NOMO-1 treated with DMSO at 0.1 percent for 48 hours (cell line): ENCODE measurements around the gene GOSR1.
"Not testable (repeated sequence)": the region's sequence is repeated elsewhere in the genome, so short reads cannot be mapped to it uniquely, and the experiment has no call there.

Experiments
- DNase-seq: peaks from one replicate; lab custom pipeline; 2025; ENCODE audit not compliant: unreplicated experiment; lab: John Stamatoyannopoulos, UW

GOSR1 gene

GRCh38 chr17:30574309-30574708 is 97.1 kb downstream of the GOSR1 start:
- not testable (repeated sequence) for DNase-seq

- not testable (repeated sequence) for DNase-seq
Observed at GRCh38 chr17:30574806-30575205, 97.6 kb downstream of the GOSR1 start.

GRCh38 chr17:30575648-30576325 is 98.6 kb downstream of the GOSR1 start:
- not testable (repeated sequence) for DNase-seq

- DNase-seq: no peak
Observed at GRCh38 chr17:30576326-30576861, 99.2 kb downstream of the GOSR1 start.
